Measurements from ENCODE around the gene DOK7. TPM values are rescaled to one million over a fixed set of nuclear protein-coding genes. Genes with fewer than 3 reads are reported as not detected.
"Not testable (repeated sequence)": the region's sequence is repeated elsewhere in the genome, so short reads cannot be mapped to it uniquely, and the experiment has no call there.

Gene DOK7
- total RNA-seq, 1 donor from 2014 or later, result 112 TPM

DNA sequence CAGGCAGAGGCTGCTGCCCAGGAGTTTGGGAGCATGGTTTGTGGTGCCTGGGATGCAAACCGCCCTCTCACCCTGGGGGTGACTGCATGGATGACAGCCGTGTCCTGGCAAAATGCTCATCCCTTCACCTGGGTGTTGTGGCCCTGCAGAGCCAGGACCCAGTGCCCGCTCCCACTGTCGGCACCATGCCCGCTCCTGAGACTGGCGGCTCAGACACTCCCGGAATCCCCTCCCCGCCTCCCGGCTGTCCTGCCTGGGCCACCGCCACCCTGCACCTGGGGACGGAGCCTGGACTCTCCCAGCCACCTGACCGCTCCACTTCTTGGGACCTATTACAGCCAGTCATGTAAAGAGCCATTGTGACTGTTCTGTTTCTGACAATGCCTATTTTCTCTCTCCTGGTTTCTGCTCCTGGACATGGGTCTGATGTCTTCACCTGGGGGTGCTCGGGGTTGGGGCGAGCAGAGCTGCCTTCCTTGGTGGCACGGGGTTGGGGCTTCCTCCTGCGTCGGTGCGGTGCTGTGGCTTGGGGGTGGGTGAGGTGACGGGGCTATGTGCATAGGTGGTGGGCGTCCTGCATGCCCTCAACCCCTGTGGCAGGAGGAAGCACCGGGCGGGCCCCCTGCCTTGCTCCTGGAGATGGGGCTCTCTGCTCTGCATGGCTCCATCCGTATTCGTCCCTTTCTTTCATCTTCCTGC, 38.2 kb downstream of the DOK7 start:
- DNase-seq (ENCODE audit: low read depth), result no peak

DNA sequence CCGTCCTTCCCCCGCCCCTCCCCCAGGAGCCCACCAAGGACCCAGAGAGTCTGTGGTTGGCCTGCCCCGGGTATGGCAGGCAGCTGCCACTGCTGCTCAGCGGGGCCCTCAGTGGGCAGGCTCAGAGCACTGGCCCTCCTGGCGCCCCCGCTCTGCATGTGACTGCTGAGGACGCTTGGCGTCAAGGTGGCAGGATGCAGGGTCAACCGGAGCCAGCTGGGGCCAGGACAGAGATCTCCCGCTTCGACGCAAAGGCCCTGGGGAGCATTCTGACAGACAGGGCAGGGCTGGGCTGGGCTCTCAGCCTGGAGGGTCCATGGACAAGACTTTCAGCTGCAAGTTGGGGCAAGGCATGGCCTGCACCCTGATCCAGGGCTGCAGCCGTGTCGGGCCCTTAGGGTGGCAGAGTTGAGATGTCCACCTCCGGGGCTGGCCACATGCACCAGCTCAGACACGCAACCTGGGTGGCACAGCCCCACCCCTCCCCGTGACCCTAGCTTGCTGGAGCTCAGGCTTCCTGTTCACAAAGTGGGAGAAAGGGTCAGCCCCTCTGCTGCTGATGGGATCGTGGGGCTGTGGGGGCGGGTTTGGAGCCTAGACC, 38.8 kb downstream of the DOK7 start:
- DNase-seq (ENCODE audit: low read depth), result no peak

DNA sequence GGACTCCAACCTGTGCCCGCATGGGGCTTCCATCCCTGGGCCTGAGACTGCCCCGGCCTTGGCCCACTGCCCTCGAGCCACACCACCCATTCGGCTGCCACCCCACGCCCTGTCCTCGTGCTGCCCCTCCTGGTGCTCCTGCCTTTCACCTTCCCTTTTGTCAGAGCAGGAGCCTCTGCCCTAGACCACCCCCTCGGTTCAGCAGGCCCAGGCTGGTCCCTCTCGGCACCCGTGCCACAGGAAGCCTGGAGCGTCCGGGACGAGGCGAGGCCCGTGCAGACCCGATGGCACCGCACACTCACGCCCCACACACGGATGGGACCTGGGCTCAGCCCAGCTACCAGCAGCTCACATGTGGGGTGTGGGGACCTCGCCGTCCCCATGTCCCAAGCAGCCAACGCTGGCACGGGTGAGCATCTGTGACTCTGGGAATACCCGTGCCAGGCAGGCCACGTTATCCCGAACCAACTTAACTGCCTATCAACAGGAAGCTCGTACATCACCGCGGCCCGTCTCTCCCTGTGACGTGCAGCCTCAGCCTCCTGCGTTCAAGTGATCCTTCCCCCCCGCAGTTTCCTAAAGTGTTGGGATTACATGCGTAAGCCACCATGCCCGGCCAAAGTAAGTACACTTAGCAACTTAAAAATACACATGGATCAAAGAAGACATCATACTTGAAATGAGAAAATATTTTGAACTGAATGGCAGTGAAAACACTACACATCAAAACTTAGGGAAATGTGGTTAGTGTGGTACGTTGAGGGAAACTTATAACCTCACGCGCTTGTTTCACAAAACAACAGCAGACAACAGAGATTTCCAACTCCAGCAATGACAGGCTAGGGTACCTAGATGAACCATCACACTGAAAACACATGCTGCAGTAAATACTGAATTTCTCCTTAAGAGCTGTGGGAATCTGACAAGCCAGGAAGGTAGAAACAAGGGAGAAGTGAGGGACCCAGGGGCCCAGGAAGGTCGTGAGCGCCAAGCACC, 40.1 kb downstream of the DOK7 start:
- DNase-seq (ENCODE audit: low read depth), result no peak

DNA sequence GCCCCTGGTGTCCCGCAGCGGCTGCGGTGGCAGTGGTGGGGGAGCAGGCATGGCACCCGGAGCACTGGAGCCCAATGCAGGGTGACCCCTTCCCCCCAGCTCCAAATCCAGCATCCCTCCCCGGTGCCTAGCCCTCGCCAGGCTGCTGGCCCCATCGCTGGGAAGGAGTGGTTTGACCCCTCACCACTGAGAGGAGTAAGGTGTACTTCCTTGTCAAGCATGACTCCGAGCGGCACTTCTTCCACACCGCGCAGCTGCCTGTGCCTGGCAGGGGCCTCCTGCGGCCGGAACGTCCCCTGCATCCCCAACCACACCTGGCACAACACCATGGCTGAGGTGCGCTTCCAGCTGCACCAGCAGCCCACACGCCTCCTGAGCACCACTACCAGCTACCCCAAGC, 42.1 kb downstream of the DOK7 start:
- no peak for DNase-seq (ENCODE audit: low read depth)

DNA sequence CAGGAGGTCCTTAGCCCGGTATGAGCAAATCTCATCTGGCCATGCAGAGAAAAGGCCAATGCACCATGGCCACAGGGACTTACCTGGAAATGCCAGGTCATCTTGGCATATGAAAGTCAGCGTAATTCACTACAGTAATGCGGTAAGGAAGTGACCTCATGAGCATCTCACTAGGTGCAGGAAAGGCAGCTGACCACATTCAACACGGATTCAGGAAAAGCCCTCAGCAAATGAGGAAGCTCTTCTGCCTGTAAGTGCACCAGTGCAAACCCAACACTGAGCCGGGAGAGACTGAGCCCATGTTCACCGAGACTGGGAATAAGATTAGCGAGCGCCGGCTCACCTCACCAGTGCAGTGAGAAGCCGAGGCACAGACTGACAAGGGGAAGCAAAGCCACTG, 45.4 kb downstream of the DOK7 start:
- no peak for DNase-seq (ENCODE audit: low read depth)

DNA sequence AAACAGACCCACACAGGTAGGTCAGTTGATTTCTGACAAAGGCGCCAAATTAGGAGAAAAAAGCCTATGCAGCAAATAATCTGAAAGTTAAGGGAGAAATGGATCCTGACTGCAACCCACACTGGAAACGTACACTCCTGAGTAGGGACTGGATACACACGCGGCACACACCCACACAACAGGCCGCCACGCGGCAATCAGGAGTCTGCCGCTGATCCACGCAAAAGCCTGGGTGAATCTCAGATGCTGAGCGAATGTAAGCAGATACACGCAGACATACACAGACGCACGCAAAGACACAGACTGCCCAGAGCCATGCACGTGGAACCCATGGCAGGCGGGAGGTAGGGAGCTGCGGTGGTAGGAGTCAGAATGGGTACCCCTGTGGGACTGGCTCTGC, 47.4 kb downstream of the DOK7 start:
- DNase-seq (ENCODE audit: low read depth), result no peak

DNA sequence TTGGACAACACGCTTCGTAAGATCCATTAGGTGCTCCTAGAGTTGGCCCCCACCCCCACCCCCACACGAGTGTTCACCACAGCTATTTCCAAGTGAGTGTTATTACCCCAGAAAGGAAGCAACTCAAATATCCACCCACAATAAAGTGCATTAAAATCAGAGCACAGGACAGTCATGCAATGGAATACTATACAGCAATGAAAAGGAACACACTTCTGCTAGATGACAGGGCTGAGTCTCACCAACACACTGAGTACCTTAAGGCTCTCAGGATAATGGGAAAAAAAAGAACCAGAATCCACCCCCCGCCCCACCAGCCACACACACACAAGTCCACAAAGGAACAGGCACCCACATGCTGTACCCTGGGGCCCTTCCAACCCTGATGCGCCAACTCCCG, 48.1 kb downstream of the DOK7 start:
- no peak for DNase-seq (ENCODE audit: low read depth)

GRCh38 chr4:3511601-3512000, 48.5 kb downstream of the DOK7 start:
- not testable (repeated sequence) for DNase-seq (ENCODE audit: low read depth)

- no peak for DNase-seq (ENCODE audit: low read depth)
Measured at GRCh38 chr4:3512279-3512678, 49.2 kb downstream of the DOK7 start.

- DNase-seq (ENCODE audit: low read depth), result no peak
Measured at GRCh38 chr4:3512719-3513118, 49.6 kb downstream of the DOK7 start.

DNA sequence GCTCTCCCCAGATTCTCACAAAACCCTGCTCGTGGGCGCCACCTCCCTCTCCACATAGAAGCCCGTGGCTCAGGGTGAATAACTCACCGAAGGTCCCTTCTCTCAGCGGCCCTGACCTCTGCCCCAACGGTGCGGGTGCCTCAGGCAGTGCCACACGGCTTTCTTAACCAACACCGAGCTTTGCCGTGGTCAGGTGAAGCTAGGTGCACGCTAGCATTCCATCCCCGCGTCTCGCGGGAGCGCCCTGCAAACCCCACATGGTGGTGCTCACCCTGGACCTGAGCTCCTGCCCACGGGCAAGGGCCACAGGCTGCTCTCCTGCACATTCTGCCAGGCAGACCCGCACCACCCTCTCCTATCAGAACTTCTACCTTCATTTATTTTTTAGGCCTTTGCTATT, 50.7 kb downstream of the DOK7 start:
- no peak for DNase-seq (ENCODE audit: low read depth)

DNA sequence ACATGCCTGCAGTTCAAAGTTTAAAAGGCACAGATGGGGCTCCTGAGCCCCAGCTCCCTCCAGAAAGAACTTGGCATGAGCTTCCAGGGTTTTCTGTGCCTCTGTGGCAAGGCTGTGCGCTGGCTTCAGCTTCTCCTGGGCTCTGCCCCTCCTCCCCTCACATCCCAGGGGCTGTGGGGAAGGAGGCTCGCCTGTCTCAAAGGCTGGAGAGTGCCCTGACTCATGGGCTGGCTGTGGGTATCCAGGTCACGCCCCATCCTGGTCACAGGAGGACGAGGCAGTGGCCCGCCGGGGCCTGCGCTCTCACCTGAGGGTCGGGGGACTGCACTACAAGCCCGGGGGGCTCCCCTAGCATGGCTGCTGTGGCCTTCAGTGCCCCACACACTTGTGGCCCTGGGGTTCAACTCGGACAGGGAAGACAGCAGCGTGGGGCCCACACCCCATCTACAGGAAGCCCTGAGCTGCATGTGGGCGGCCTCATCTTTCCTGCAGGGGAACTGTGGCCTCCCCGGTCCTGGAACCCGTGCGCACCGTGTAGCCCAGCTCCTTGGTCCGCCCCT, 51.2 kb downstream of the DOK7 start:
- peak; percentile 49 for DNase-seq (ENCODE audit: low read depth)

DNA sequence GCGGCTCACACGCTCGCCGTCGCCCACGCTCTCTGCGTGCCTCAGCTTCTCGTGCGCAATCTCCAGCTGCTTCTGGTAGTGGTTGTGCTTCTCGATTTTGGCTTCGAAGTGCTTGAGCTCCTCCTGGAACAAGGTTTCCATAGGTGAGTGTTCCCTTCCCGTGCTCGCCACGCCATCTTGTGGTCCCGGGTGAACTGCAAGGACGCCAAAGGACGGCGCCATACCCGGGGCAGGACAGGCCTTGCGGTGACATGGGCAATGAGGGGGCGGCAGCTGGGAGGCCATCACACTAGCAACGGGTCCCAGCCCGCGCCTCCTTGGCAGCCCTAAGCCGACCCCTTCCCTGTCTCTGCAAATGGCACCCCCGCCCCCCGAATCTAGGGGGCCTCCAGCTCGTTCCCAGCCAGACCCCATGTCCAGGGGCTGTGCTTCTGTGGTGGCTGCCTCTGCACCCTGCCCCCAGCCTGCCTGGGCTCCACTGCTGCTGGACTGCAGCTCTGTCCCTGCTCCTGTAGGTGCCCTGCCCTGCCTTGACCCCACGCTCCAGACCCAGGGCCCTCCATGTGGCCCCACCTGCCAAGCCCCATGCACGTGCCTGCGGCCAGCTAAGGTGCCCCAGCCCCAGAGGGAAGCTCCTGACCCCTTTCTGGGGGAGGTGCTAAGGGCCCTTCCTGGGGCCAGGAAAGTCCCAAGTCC, 51.8 kb downstream of the DOK7 start:
- no peak for DNase-seq (ENCODE audit: low read depth)

GRCh38 chr4:3515646-3516045, 52.5 kb downstream of the DOK7 start:
- DNase-seq (ENCODE audit: low read depth), result no peak

- DNase-seq (ENCODE audit: low read depth), result no peak
Measured at GRCh38 chr4:3516061-3516835, 53.1 kb downstream of the DOK7 start.

DNA sequence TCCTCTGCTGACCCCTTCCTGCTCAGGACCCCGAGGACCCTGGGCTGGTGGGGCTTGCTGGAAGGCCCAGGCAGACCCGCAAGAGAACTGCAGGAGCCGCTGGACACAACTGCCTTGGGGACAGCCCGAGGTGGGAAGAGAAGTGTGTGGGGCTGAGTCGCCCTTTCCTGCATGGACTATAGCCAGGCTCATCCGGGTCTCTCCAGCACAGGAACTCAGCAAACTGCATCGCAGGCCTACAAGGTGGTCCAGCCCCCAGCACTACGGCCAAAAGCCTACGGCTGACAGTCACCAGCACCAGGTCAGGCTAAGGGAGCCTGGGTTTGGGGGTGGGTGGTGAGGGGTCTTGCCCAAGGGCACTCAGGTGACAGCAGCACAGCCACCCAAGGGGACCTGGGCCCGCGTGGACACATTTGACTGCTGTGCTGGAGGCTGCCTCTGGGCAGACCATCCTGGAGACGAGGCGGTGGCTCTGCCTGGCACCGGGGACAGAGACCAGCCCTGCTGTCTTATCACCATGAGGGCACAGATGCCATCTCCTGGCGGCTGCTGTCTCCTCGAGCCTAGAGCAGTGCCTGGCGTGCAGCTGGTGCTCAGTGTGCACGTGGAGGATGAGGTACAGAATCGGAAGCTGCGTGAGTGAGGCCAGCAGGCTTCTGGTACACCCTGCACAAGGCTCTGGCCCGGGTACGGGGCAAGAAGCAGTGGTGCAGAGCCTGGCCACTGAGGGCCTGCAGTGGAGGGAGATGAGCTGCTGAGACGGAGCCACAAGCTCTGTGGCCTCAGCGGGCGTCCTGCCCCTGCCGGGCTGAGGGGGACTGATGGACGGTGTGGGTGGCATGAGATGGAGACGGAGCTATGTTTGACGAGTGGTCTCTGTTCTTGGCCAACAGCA, 54.0 kb downstream of the DOK7 start:
- no peak for DNase-seq (ENCODE audit: low read depth)

DNA sequence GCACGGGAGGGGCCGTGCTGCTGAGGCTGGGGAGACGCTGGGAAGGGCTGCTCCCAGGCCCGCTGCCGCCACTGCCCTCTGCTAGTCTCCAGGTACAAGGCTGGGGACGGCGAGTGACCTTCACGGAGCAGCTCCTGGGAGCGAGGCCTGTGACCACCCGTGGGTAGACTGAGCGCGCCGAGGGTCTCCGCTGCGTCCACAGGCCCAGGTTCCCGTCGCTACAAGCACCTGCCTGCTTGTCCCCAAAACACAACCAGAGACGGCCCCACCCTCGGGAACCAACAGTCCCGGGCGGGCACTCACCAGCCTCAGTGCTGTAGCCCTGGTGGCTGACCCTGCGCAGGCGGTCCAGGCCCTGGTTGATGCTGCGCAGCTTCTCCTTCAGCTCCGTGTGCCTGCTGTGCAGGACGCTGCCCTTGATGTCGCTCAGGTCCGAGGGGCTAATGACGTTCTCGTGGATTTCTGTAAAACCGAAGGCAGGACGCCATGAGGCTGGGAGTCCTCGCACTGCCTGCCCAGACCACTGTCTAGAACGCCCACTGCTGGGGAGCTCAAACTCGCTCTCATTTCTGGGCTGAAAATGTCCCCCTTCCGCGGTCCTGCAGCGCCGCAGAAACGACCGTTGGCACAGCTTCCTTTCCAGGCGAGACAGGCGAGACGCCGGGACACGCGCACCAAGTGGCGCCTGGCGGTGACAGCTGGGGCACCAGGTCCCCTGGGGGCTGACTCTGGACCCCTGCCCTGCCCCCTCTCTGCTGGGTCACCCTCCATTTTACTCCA, 54.8 kb downstream of the DOK7 start:
- no peak for DNase-seq (ENCODE audit: low read depth)

DNA sequence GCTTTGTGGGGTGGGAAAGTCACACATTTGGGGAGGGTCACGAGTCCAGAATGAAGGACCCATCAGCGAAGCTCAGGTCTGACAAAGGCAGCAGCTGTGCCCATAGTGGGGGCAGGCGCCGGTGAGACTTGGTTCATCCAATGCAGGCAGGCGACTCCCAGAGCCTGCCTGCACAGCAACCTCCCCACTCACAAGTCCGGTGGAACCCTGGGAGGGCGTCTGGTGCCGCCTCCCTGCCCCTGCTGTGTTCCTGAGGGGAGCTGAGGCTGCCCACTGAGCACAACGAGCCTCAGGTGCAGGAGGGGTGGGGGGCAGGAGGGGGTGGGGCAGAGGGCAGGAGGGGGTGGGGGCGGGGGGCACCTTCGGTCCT, 55.4 kb downstream of the DOK7 start:
- no peak for DNase-seq (ENCODE audit: low read depth)

DNA sequence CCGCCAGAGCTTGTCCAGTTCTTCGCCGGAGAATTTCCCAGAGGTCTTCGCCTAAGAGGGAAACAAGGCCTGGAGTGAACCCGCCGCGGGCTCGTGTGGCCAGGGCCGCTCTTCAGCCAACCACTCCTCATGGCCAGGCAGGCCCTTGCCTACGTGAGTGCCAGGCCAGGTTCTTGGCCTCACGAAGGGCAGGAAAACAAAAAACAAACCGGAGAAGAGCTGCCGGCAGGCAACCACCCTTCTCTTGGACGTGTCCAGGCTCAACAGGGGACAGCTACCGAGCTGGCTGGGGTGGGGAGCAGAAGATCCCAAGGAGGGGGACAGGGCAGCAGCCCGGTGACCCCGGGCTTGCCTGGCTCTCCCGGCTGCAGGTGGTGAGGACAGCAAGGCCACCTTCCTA, 55.8 kb downstream of the DOK7 start:
- DNase-seq (ENCODE audit: low read depth), result no peak

All from myocyte (in vitro differentiated cells).